ENCODE data around the gene TRABD2B.

The TRABD2B gene

DNA sequence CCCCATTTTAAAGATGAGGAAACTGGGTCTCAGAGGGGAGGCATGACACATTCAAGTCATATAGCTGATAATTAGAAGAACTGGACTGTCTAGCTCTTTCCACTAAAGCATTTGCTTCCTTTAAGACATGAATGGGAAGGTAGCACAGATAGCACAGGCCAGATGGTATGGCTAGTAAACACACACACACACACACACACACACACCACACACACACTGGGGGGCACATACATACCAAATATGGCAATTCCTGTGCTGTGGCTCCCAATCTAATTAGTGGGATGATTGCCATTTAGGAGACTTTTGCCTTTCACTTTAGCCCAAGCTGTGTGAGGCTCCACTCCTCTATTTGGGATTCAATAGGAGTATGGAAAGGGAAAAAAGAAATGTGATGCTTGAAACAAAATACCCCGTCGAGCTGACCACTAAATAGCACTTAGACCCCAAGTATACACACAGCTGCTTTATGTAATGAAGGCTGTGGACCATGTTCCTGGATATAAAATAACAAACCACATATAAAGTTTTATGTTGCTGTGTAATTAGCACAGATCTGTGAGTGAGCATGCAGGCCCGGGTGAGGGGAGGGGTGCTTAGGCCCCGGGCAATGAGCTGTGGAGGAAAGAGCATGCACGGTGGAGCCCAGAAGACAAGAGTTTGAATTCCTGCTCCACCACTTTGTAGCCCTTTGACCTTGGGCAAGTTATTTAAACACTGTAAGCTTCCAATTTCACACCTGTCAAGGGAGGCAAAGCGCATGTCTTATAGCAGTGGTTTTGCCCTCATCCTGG, 6.8 kb upstream of the TRABD2B start:
- Mint-ChIP-seq H3K36me3 (no peaks in the 10 kb centered on the region), H3K4me3 (no peak overlapping the region), H3K9me3 (no peaks in the 10 kb centered on the region), H3K4me1 (no peaks in the 10 kb centered on the region), H3K27me3 (peaks cover 3% of the 10 kb centered on the region), H3K27ac (no peak overlapping the region)

DNA sequence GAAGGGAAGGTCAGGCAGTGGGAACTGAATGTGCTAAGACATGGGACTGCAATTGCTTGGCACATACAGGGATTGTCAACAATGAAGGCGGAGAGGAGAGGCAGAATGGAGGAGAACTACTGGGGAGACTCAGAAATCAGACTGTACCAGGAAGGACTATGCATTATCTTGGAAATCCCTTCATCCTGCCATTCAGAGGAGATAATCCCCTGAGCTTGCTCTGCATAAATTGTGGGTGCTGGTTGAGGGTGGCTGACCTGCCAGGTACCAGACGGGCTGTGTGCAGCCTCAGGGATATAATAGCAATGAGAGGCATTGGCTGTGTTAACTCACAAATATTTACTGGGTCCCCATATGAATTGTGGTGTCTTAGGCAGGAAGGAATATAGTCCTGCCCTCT, 5.0 kb upstream of the TRABD2B start:
- H3K4me3 Mint-ChIP-seq = no peak overlapping the region
- no peak overlapping the region for H3K27ac Mint-ChIP-seq
- no peaks in the 10 kb centered on the region for H3K36me3 Mint-ChIP-seq
- peaks cover 15% of the 10 kb centered on the region for H3K27me3 Mint-ChIP-seq
- no peaks in the 10 kb centered on the region for H3K9me3 Mint-ChIP-seq
- no peaks in the 10 kb centered on the region for H3K4me1 Mint-ChIP-seq

- H3K27me3 Mint-ChIP-seq = peaks cover 15% of the 10 kb centered on the region
- H3K4me1 Mint-ChIP-seq = no peaks in the 10 kb centered on the region
- H3K27ac Mint-ChIP-seq = no peak overlapping the region
- H3K9me3 Mint-ChIP-seq = no peaks in the 10 kb centered on the region
- no peaks in the 10 kb centered on the region for H3K36me3 Mint-ChIP-seq
- no peak overlapping the region for H3K4me3 Mint-ChIP-seq
Measured at GRCh38 chr1:48001696-48002095, 4.5 kb upstream of the TRABD2B start.

DNA sequence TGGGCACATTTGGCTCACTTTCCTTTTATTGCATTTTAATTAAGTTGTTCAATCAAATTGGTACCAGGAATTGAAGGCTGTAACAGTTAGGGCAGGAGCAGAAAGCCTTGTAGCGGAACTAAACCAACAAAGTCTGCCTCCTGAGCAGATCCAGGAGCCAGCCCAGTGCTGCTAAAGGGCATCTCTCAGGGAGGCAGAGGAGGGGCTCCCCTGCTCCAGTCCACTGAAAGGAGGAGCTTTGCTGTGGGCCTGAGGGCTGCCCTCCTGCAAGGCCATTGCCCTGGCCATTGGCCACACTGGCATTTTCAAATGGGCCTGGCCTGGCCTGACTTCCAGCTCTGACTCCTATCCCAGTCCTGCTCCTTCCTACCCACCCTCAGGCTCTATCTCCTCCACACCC, 3.7 kb upstream of the TRABD2B start:
- Mint-ChIP-seq H3K4me1 (peaks cover 5% of the 10 kb centered on the region), H3K27ac (no peak overlapping the region), H3K4me3 (no peak overlapping the region), H3K9me3 (no peaks in the 10 kb centered on the region), H3K36me3 (no peaks in the 10 kb centered on the region), H3K27me3 (peaks cover 19% of the 10 kb centered on the region)

- H3K27me3 Mint-ChIP-seq = peaks cover 33% of the 10 kb centered on the region
- no peak overlapping the region for H3K27ac Mint-ChIP-seq
- no peak overlapping the region for H3K4me3 Mint-ChIP-seq
- H3K36me3 Mint-ChIP-seq = no peaks in the 10 kb centered on the region
- no peaks in the 10 kb centered on the region for H3K9me3 Mint-ChIP-seq
- peaks cover 8% of the 10 kb centered on the region for H3K4me1 Mint-ChIP-seq
Measured at GRCh38 chr1:47999097-47999496, 1.9 kb upstream of the TRABD2B start.

DNA sequence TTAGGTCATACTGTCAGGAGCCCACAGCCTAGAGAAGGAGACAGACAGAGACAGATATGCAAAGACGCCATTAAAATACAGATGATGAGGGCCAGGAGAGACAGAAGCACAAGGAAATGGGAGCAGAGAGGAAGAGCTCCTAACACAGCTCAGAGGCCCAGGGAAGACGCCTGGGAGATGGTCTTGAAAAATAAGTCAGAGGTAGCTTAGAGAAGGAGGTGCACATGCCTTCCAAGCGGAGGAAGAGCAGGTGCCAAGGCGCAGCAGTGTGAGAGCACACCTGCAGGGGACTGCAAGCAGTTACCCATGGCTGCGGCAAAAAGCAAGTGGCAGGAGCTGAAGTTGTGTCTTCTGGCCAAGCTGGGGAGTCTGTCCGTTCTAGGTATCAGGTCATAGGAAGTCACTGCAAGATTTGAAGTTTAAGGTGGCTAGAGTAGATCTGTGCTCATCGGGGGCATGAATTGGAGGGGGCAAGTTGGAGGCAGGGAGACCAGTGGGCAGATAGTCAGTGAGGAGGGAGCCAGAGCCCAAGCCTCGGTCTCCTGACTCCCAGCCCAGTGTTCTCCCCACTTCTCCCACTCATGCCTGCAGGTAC, 1.3 kb upstream of the TRABD2B start:
- Mint-ChIP-seq H3K4me3 (no peak overlapping the region), H3K9me3 (no peaks in the 10 kb centered on the region), H3K27ac (no peak overlapping the region), H3K36me3 (no peaks in the 10 kb centered on the region), H3K27me3 (peaks cover 37% of the 10 kb centered on the region), H3K4me1 (peaks cover 8% of the 10 kb centered on the region)

DNA sequence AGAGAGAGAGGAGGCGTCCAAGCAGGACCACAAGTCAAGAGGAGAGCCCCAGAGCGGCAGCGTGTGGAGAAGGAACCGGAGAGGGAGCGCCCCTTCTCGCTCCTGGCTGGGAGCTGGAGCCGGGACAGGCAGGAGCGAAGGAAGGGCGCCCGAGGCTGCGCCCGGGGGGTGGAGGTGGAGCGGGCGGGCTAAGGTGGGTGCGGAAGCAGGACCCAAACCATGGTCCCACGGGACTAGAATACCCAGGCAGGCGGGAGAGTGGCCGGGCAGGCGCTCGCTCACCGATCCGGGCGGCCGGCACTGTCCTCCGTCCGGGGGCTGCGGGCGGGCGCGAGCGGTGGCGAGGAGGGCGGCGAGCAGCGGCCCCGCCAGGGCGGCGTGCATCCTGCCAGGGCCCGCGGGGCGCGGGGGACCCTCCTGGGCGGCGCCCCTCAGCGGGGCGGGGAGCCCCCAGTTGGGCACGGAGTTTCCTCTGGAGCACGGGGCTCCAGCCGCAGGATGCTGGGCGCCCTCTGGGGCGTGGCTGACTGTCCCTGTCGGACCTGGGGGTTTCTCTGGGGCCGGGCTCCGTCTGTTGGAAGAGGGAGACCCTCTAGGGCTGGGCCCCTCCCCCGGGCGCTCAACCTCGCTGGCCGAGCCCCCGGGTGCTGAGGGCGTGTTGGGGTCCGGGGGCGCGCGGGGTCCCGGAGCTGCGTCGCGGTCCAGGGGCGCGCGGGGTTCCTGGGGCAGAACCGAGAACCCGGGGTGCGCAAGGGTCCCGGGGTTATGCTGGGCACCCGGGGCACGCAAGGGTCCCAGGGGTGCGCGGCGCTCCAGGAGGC, 569 bp downstream of the TRABD2B start:
- no peaks in the 10 kb centered on the region for H3K36me3 Mint-ChIP-seq
- H3K4me3 Mint-ChIP-seq = peak overlapping the region; percentile 79
- H3K9me3 Mint-ChIP-seq = no peaks in the 10 kb centered on the region
- no peak overlapping the region for H3K27ac Mint-ChIP-seq
- H3K4me1 Mint-ChIP-seq = peaks cover 8% of the 10 kb centered on the region
- peaks cover 42% of the 10 kb centered on the region for H3K27me3 Mint-ChIP-seq

- H3K4me1 Mint-ChIP-seq = peaks cover 8% of the 10 kb centered on the region
- H3K36me3 Mint-ChIP-seq = no peaks in the 10 kb centered on the region
- no peak overlapping the region for H3K27ac Mint-ChIP-seq
- peak overlapping the region; percentile 79 for H3K4me3 Mint-ChIP-seq
- peaks cover 42% of the 10 kb centered on the region for H3K27me3 Mint-ChIP-seq
- H3K9me3 Mint-ChIP-seq = no peaks in the 10 kb centered on the region
Measured at GRCh38 chr1:47996060-47996405, 1.2 kb downstream of the TRABD2B start.

DNA sequence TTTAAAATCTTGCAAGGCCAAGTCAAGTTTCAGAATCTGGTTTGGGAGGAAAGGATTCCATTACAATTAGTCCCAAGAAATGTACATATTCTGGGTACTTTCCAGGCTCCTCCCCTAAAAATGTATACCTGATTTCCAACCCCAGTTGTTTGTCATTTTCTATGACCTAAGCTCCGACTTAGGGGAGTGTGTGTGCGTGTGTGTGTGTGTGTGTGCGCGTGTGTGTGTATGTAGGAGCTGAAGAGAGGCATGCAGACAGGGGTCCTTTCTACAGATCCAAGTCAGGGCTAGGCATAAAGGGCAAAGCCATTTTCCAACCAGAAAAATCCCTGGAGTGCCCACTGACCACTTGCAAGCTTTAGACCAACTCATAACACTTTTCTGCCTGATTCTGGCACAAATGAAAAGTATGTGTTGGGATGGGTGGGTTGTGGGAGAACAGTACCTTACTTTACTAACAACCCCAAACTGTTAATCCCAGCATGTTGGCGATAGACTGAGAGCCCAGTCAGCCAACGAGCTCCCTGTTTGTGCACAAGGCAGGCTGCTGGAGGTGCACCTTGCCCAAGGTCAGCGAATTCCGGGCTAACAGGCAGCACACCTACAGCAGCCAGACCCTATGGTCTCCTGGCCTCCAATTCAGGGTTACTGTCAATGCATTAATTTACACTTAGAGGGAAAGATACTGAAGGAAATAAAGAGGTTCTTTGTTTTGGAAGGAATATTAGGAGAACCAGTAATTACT, 1.7 kb downstream of the TRABD2B start:
- Mint-ChIP-seq H3K36me3 (no peaks in the 10 kb centered on the region), H3K27me3 (peaks cover 42% of the 10 kb centered on the region), H3K9me3 (no peaks in the 10 kb centered on the region), H3K4me3 (peak overlapping the region; percentile 45), H3K4me1 (peaks cover 8% of the 10 kb centered on the region), H3K27ac (no peak overlapping the region)

- Mint-ChIP-seq H3K27ac (no peak overlapping the region), H3K27me3 (peaks cover 40% of the 10 kb centered on the region), H3K4me1 (peaks cover 8% of the 10 kb centered on the region), H3K4me3 (no peak overlapping the region), H3K36me3 (no peaks in the 10 kb centered on the region), H3K9me3 (no peaks in the 10 kb centered on the region)
Measured at GRCh38 chr1:47993881-47994625, 3.1 kb downstream of the TRABD2B start.

DNA sequence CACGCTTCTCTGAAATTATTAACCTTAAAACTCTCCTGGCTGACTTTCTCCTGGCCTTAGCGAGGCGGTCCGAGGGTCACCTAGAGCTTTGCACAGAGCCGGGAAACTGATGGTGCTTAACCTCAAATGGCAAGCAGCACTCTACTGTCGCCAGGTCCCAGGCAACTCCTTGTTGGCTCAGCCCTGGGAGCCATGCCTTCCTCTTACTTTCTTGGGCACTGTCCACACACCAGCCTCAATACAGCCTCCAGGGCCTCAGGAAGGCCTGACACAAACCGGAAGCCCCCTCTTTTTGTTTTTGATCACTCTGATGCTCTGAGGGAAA, 3.8 kb downstream of the TRABD2B start:
- Mint-ChIP-seq H3K9me3 (no peaks in the 10 kb centered on the region), H3K27ac (no peak overlapping the region), H3K4me1 (peaks cover 8% of the 10 kb centered on the region), H3K36me3 (no peaks in the 10 kb centered on the region), H3K4me3 (no peak overlapping the region), H3K27me3 (peaks cover 35% of the 10 kb centered on the region)

DNA sequence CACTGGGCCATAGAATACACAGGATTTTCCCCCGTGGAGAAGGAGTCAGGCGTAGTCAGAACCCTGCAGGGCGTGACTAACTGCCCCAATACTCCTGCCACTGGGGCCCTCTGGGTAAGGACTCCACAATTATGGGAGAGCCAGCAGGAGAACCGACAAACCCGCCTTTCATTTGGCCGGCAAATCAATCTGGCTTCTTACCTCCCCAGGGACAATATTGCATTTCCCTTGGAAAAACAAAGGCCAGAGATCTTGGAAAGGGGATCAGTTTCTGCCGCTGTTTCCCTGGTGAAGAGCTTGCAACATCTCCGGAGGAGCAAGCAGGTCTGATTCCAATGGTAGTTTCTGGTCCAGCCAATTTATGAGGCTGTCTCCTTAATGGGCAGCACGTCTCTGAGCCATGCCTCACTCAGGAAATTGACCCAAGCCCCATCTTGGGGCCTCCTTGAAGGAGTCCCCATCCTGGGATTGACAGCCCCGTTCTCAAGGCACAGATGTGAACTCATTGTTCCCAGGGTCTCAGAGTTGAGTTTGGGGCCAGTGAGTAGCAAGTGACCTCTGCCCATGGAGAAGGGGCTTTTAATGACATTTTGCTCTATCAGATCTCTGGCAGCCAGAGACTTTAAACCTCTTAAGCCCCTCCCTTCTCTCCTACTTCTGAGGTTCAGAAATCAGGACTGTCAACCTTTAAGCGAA, 4.3 kb downstream of the TRABD2B start:
- Mint-ChIP-seq H3K27me3 (peaks cover 30% of the 10 kb centered on the region), H3K27ac (no peak overlapping the region), H3K36me3 (no peaks in the 10 kb centered on the region), H3K4me3 (no peak overlapping the region), H3K9me3 (no peaks in the 10 kb centered on the region), H3K4me1 (peaks cover 8% of the 10 kb centered on the region)

DNA sequence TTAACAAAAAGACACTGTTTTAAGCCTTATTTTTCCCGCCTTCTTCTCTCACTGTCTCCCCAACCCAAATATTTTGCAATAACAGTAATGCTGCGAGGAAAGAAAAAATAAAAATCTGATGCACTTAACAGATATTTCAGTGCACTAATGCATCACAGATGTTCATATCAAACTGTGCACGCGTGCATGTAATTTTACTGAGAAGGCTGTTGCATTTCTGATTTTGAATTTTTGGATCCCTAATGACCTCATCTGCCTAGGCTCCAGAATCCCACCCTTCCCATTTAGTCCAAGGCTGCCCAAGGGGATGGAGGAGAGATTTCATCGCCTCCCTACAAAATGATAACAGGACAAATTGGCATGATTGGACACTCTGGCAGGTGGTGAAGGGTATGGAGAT, 5.5 kb downstream of the TRABD2B start:
- H3K9me3 Mint-ChIP-seq = no peaks in the 10 kb centered on the region
- H3K27me3 Mint-ChIP-seq = peaks cover 31% of the 10 kb centered on the region
- H3K4me1 Mint-ChIP-seq = peaks cover 8% of the 10 kb centered on the region
- no peaks in the 10 kb centered on the region for H3K36me3 Mint-ChIP-seq
- no peak overlapping the region for H3K27ac Mint-ChIP-seq
- no peak overlapping the region for H3K4me3 Mint-ChIP-seq

DNA sequence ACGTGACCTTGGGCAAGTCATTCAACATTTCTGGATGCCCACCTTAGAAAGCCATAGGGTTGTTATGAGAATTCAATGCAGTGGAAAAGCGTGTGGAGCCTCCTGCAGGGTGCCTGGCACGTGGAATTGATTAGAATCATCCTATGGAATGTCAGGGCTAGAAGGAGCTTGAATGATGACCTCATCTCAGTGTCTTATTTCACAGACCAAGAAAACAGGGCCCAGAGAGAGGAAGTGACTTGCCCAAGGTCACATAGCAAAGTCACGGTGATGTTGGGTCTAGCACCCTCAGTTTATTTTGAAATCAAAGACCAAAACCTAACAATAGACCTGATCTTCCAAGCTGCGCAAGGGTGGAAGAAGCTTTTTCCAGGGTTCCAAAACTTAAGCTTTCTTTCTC, 6.0 kb downstream of the TRABD2B start:
- Mint-ChIP-seq H3K4me1 (peaks cover 6% of the 10 kb centered on the region), H3K27ac (no peak overlapping the region), H3K36me3 (no peaks in the 10 kb centered on the region), H3K9me3 (no peaks in the 10 kb centered on the region), H3K27me3 (peaks cover 35% of the 10 kb centered on the region), H3K4me3 (no peak overlapping the region)

DNA sequence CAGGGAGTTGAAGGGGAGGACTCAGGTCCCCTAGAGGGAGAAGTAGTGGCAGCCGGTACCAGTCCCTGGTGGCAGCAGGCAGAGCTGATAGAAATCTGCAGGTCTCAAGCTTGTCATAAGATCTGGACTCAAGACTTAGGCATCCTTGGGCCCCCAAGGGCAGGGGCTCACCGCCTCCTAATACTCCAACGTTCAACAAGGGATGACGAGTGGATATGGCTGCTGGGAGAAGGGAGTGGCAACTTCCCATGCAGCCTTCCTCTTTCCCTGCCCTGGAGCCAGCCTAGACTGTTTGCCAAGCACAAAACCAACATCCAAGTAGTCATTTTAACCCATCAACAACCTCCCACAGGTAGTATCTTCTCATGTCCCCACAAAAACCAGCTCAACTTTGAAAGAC, 6.9 kb downstream of the TRABD2B start:
- Mint-ChIP-seq H3K27me3 (peaks cover 34% of the 10 kb centered on the region), H3K4me3 (no peak overlapping the region), H3K9me3 (no peaks in the 10 kb centered on the region), H3K4me1 (no peaks in the 10 kb centered on the region), H3K36me3 (no peaks in the 10 kb centered on the region), H3K27ac (no peak overlapping the region)
